A549 (cell line): Measurements from ENCODE around the gene PRRX2. TPM values are rescaled to one million over a fixed set of nuclear protein-coding genes. Genes with fewer than 3 reads are reported as not detected.
A peak's percentile ranks its signal among the peaks of the same experiment; 100 is the strongest.

ENCODE experiments used
- ATAC-seq, 2 experiments: fragments of 200-7000 bp in 1 of 2; fragments of >200 bp in 1 of 2; cut with Nextera tagmentation in 1 of 2; cut with Tn5 transposase in 1 of 2; 3 replicates each; pipeline versions ENCODE4 v1.8.0 to v1.9.1; 2018 to 2020; ENCODE audit warnings: mild to moderate bottlenecking in 1 of 2, moderate library complexity in 1 of 2
- CTCF ChIA-PET: fragments of 300-600 bp; sonication (Branson Sonifier 250); formaldehyde crosslinking; extraction: SDS; loops from one replicate; lab custom pipeline; 2021; ENCODE audit warnings: antibody characterized with exemption, inconsistent platforms; lab: Yijun Ruan, JAX
- POLR2A ChIA-PET: fragments of 350-600 bp; formaldehyde crosslinking; extraction: SDS; loops from one replicate; lab custom pipeline; 2021; ENCODE audit warnings: antibody characterized with exemption, inconsistent platforms; lab: Yijun Ruan, JAX
- DNase-seq, 2 experiments: peaks; one replicate each; pipeline versions ENCODE4 v3.0.0 to v3.0.0-alpha.2; 2011 to 2016; ENCODE audit warnings: low read depth in 1 of 2, low spot score in 1 of 2
- FAIRE-seq: peaks from 2 replicates; lab custom pipeline; 2011; peaks lifted over from hg19 to GRCh38; lab: Jason Lieb, UNC
- H3K27ac ChIP-seq, 2 experiments: fragments of >200 bp; sonication (Bioruptor Twin); formaldehyde crosslinking; 3 replicates each; pipeline ENCODE4 v1.5.1; 2016 to 2017
- H3K4me1 ChIP-seq: fragments of >200 bp; sonication (Bioruptor Twin); formaldehyde crosslinking; 3 replicates; pipeline ENCODE4 v1.6.1; 2016
- H3K4me2 ChIP-seq: fragments of >200 bp; sonication (Bioruptor Twin); formaldehyde crosslinking; 3 replicates; pipeline ENCODE4 v1.6.1; 2016
- H3K4me3 ChIP-seq: fragments of >200 bp; sonication (Bioruptor Twin); formaldehyde crosslinking; 3 replicates; pipeline ENCODE4 v1.5.1; 2016
- H3K9me3 ChIP-seq: fragments of >200 bp; sonication (Bioruptor Twin); formaldehyde crosslinking; 3 replicates; pipeline ENCODE4 v1.6.1; 2016
- BCL3 ChIP-seq: fragments of >200 bp; sonication (Bioruptor Twin); formaldehyde crosslinking; IDR thresholded peaks from 3 replicates; pipeline ENCODE4 v1.6.1; 2016
- BHLHE40 ChIP-seq: IDR thresholded peaks from 2 replicates; pipeline ENCODE4 v1.6.1; 2012; ENCODE audit warnings: low read depth, low read length, inconsistent platforms
- CBX8 ChIP-seq: fragments of 200-600 bp; sonication (generic); IDR thresholded peaks from 2 replicates; pipeline ENCODE4 v1.6.1; 2016
- CHD2 ChIP-seq: fragments of 150-350 bp; IDR thresholded peaks from 2 replicates; pipeline ENCODE4 v1.6.1; 2014; ENCODE audit warnings: low read length; ENCODE audit not compliant: partially characterized antibody
- EP300 ChIP-seq, 2 experiments: fragments of >200 bp; sonication (Bioruptor Twin); formaldehyde crosslinking; IDR thresholded peaks; 2 replicates in 1 of 2; 3 replicates in 1 of 2; pipeline ENCODE4 v1.6.1; 2016 to 2017
- FOSB ChIP-seq: fragments of 250-450 bp; sonication (Bioruptor Pico); IDR thresholded peaks from 2 replicates; pipeline ENCODE4 v1.5.0; 2020; ENCODE audit warnings: mild to moderate bottlenecking, moderate library complexity
- FOSL2 ChIP-seq, 2 experiments: fragments of 450-650 bp in 1 of 2; fragments of >200 bp in 1 of 2; sonication (Bioruptor Twin) in 1 of 2; formaldehyde crosslinking; IDR thresholded peaks; 2 replicates each; pipeline versions ENCODE4 v1.5.0 to v1.6.1; 2016 to 2020; ENCODE audit warnings: mild to moderate bottlenecking in 1 of 2, moderate library complexity in 1 of 2
- HDAC2 ChIP-seq: fragments of 200-600 bp; sonication (generic); IDR thresholded peaks from 2 replicates; pipeline ENCODE4 v1.6.1; 2016
- HES2 ChIP-seq: fragments of >200 bp; sonication (Bioruptor Twin); formaldehyde crosslinking; IDR thresholded peaks from 2 replicates; pipeline ENCODE4 v1.6.1; 2016
- HEYL ChIP-seq: fragments of 250-450 bp; sonication (Bioruptor Pico); IDR thresholded peaks from 2 replicates; pipeline ENCODE4 v1.8.0; 2021; ENCODE audit warnings: mild to moderate bottlenecking, moderate library complexity
- HOXA7 ChIP-seq: fragments of 250-450 bp; sonication (Bioruptor Pico); IDR thresholded peaks from 2 replicates; pipeline ENCODE4 v1.5.0; 2020; ENCODE audit warnings: mild to moderate bottlenecking, moderate library complexity
- HOXB13 ChIP-seq: fragments of 250-450 bp; sonication (Bioruptor Pico); IDR thresholded peaks from 2 replicates; pipeline ENCODE4 v1.5.0; 2020; ENCODE audit warnings: low read depth, mild to moderate bottlenecking, moderate library complexity
- HOXB5 ChIP-seq: fragments of 250-450 bp; sonication (Bioruptor Pico); IDR thresholded peaks from 2 replicates; pipeline ENCODE4 v1.5.0; 2020; ENCODE audit warnings: mild to moderate bottlenecking, moderate library complexity
- KDM5A ChIP-seq: fragments of 200-600 bp; sonication (generic); IDR thresholded peaks from 2 replicates; pipeline ENCODE4 v1.6.1; 2016; ENCODE audit warnings: antibody characterized with exemption, mild to moderate bottlenecking
- MAFK ChIP-seq: fragments of 450-650 bp; IDR thresholded peaks from 2 replicates; pipeline ENCODE4 v1.6.1; 2014; ENCODE audit not compliant: partially characterized antibody
- MAX ChIP-seq: IDR thresholded peaks from 2 replicates; pipeline ENCODE4 v1.6.1; 2012
- NFE2L2 ChIP-seq: fragments of 150-350 bp; conservative IDR thresholded peaks from 2 replicates; pipeline ENCODE4 v1.6.1; 2014; ENCODE audit warnings: low read length
- NPAS2 ChIP-seq: fragments of 250-450 bp; sonication (Bioruptor Pico); IDR thresholded peaks from 2 replicates; pipeline ENCODE4 v1.8.0; 2022; ENCODE audit warnings: mild to moderate bottlenecking, moderate library complexity, borderline replicate concordance
- PHF8 ChIP-seq: fragments of 200-600 bp; sonication (generic); IDR thresholded peaks from 2 replicates; pipeline ENCODE4 v1.6.1; 2016; ENCODE audit warnings: low read depth, mild to moderate bottlenecking, antibody characterized with exemption, moderate library complexity, borderline replicate concordance
- POLR2A ChIP-seq: IDR thresholded peaks from 2 replicates; pipeline ENCODE4 v1.6.1; 2012; ENCODE audit warnings: mild to moderate bottlenecking, low read length
- POLR2AphosphoS2 ChIP-seq: conservative IDR thresholded peaks from 2 replicates; pipeline ENCODE4 v1.6.1; 2012; ENCODE audit warnings: low read length, improper control_type of control experiment, inconsistent platforms
- RAD21 ChIP-seq, 2 experiments: fragments of >200 bp in 1 of 2; sonication (Bioruptor Twin) in 1 of 2; formaldehyde crosslinking in 1 of 2; IDR thresholded peaks in 1 of 2; conservative IDR thresholded peaks in 1 of 2; 2 replicates in 1 of 2; 3 replicates in 1 of 2; pipeline ENCODE4 v1.6.1; 2012 to 2018; ENCODE audit warnings: inconsistent platforms in 1 of 2
- RARB ChIP-seq: fragments of 250-450 bp; sonication (Bioruptor Pico); IDR thresholded peaks from 2 replicates; pipeline ENCODE4 v1.8.0; 2021; ENCODE audit warnings: mild to moderate bottlenecking, moderate library complexity
- RCOR1 ChIP-seq: fragments of 150-350 bp; IDR thresholded peaks from 2 replicates; pipeline ENCODE4 v1.6.1; 2014; ENCODE audit warnings: antibody characterized with exemption, low read length, low read depth
- SMC3 ChIP-seq: fragments of >200 bp; sonication (Bioruptor Twin); formaldehyde crosslinking; IDR thresholded peaks from 3 replicates; pipeline ENCODE4 v1.6.1; 2018; ENCODE audit warnings: inconsistent platforms
- SREBF2 ChIP-seq: fragments of 450-650 bp; IDR thresholded peaks from 2 replicates; pipeline ENCODE4 v1.6.1; 2014; ENCODE audit warnings: mild to moderate bottlenecking, moderate library complexity
- TP53 ChIP-seq: fragments of 250-450 bp; sonication (Bioruptor Pico); IDR thresholded peaks from 2 replicates; pipeline ENCODE4 v1.5.0; 2021; ENCODE audit warnings: mild to moderate bottlenecking, moderate library complexity
- ZFP36 ChIP-seq: fragments of 450-650 bp; IDR thresholded peaks from 2 replicates; pipeline ENCODE4 v1.6.1; 2014; ENCODE audit warnings: borderline replicate concordance; ENCODE audit not compliant: partially characterized antibody
- ZSCAN20 ChIP-seq: fragments of 250-450 bp; sonication (Bioruptor Pico); IDR thresholded peaks from 2 replicates; pipeline ENCODE4 v1.8.0; 2022; ENCODE audit warnings: mild to moderate bottlenecking, moderate library complexity
- WGBS: methylation state at CpG from one replicate; pipeline ENCODE4 v1.1.6; 2017; ENCODE audit errors: missing lambda C conversion rate; 5-methylcytosine and 5-hydroxymethylcytosine counted together
- polyA plus RNA-seq, 4 experiments: library from polyadenylated mRNA; depleted of rRNA in 3 of 4; stranded (reverse); fragments of >200 nt; fragmentation: RNase III in 1 of 4; extraction: RNeasy Plus Mini Kit Qiagen cat#74134 plus additional on column Dnase treatment in 1 of 4; gene quantifications; 2 replicates in 3 of 4; 3 replicates in 1 of 4; pipeline ENCODE4 v1.2.3, GENCODE V29; 2011 to 2017
- TF ChIP-seq, protein P1 (sequence below): fragments of 200-600 bp; sonication (generic); IDR thresholded peaks from 2 replicates; pipeline ENCODE4 v1.6.1; 2016; ENCODE audit warnings: antibody characterized with exemption, mild to moderate bottlenecking, moderate library complexity
- TF ChIP-seq, protein P2 (sequence below): fragments of >200 bp; sonication (Bioruptor Twin); formaldehyde crosslinking; IDR thresholded peaks from 3 replicates; pipeline ENCODE4 v1.5.1; 2016

PRRX2 gene
- polyA plus RNA-seq, 2 of the 4 experiments (the other 2 are of a cell fraction) = 0.90 to 2.7 TPM

DNA sequence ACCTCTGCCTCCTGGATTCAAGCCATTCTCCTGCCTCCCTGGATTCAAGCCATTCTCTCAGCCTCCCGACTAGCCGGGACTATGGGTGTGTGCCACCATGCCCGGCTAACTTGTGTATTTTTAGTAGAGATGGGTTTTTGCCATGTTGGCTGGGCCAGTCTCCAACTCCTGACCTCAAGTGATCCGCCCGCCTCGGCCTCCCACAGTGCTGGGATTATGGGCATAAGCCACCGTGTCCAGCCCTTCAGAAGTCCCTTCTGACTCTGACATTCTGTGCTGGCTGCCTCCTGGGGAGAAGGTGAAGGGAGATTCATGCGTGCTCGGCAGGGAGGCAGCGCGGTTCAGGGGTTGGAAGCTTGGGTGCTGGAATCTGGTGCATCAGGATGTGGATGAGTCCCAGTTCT, 28.8 kb downstream of the PRRX2 start:
- no peaks in the 10 kb centered on the region for H3K9me3 ChIP-seq
- H3K4me3 ChIP-seq = no peak overlapping the region
- H3K4me1 ChIP-seq = peaks cover 13% of the 10 kb centered on the region
- ATAC-seq (no peak), DNase-seq (no peak), FAIRE-seq (no peak)
- TF ChIP-seq POLR2A (no peak), SREBF2 (no peak), HES2 (no peak), HOXB13 (CRISPR knock-in tag) (no peak), HOXA7 (CRISPR knock-in tag) (no peak), MAFK (no peak), FOSB (CRISPR knock-in tag) (no peak), HOXB5 (CRISPR knock-in tag) (no peak), POLR2AphosphoS2 (no peak), RAD21 (conservative IDR thresholded peaks at IDR 0.05 in 1 of 2, IDR thresholded peaks at IDR 0.05 in 1 of 2) (no peak), ZSCAN20 (no peak), FOSL2 (IDR thresholded peaks at IDR 0.05) (no peak), FOSL2 (CRISPR knock-in tag; IDR thresholded peaks at IDR 0.05) (no peak), KDM5A (no peak), MAX (no peak), RCOR1 (no peak), PHF8 (no peak)
- 66% methylated on average over 11 of the region's 11 CpGs for WGBS
- no peak overlapping the region for H3K4me2 ChIP-seq
- H3K27ac ChIP-seq = peak overlapping the region in 1 of 2 experiments; percentile 13; a peak in 1 of 6 replicates
- ChIA-PET POLR2A (no interaction called here), CTCF (interaction anchor here (1.1 to 4.5 kb wide), 3 partner anchors 8 to 43 kb away, joined by 3 to 21 read pairs (median 5); no protein-coding TSS in a partner anchor)

GRCh38 chr9:129695870-129696269, 30.4 kb downstream of the PRRX2 start:
- CTCF ChIA-PET = interaction anchor here (0.8 to 4.9 kb wide), 11 partner anchors 8 to 94 kb away, joined by 3 to 45 read pairs (median 10); partner anchors contain the start of gene ASB6
- ATAC-seq (no peak), FAIRE-seq (no peak), DNase-seq (no peak)
- Histone ChIP-seq H3K4me1 (peaks cover 13% of the 10 kb centered on the region), H3K9me3 (no peaks in the 10 kb centered on the region), H3K27ac (no peak overlapping the region), H3K4me2 (no peak overlapping the region), H3K4me3 (no peak overlapping the region)
- TF ChIP-seq, protein P1, sequence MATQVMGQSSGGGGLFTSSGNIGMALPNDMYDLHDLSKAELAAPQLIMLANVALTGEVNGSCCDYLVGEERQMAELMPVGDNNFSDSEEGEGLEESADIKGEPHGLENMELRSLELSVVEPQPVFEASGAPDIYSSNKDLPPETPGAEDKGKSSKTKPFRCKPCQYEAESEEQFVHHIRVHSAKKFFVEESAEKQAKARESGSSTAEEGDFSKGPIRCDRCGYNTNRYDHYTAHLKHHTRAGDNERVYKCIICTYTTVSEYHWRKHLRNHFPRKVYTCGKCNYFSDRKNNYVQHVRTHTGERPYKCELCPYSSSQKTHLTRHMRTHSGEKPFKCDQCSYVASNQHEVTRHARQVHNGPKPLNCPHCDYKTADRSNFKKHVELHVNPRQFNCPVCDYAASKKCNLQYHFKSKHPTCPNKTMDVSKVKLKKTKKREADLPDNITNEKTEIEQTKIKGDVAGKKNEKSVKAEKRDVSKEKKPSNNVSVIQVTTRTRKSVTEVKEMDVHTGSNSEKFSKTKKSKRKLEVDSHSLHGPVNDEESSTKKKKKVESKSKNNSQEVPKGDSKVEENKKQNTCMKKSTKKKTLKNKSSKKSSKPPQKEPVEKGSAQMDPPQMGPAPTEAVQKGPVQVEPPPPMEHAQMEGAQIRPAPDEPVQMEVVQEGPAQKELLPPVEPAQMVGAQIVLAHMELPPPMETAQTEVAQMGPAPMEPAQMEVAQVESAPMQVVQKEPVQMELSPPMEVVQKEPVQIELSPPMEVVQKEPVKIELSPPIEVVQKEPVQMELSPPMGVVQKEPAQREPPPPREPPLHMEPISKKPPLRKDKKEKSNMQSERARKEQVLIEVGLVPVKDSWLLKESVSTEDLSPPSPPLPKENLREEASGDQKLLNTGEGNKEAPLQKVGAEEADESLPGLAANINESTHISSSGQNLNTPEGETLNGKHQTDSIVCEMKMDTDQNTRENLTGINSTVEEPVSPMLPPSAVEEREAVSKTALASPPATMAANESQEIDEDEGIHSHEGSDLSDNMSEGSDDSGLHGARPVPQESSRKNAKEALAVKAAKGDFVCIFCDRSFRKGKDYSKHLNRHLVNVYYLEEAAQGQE = no peak
- TF ChIP-seq FOSL2 (IDR thresholded peaks at IDR 0.05) = no peak
- TF ChIP-seq FOSL2 (CRISPR knock-in tag; IDR thresholded peaks at IDR 0.05) = no peak
- TF ChIP-seq HEYL (CRISPR knock-in tag) = no peak
- no peak for TF ChIP-seq BHLHE40
- no peak for TF ChIP-seq HOXB5 (CRISPR knock-in tag)
- TF ChIP-seq HOXA7 (CRISPR knock-in tag) = no peak
- no peak for TF ChIP-seq SMC3
- no peak for TF ChIP-seq NPAS2
- no peak for TF ChIP-seq MAFK
- TF ChIP-seq CHD2 = no peak
- no peak for TF ChIP-seq CBX8
- no peak for TF ChIP-seq RARB (CRISPR knock-in tag)
- TF ChIP-seq, protein P2, sequence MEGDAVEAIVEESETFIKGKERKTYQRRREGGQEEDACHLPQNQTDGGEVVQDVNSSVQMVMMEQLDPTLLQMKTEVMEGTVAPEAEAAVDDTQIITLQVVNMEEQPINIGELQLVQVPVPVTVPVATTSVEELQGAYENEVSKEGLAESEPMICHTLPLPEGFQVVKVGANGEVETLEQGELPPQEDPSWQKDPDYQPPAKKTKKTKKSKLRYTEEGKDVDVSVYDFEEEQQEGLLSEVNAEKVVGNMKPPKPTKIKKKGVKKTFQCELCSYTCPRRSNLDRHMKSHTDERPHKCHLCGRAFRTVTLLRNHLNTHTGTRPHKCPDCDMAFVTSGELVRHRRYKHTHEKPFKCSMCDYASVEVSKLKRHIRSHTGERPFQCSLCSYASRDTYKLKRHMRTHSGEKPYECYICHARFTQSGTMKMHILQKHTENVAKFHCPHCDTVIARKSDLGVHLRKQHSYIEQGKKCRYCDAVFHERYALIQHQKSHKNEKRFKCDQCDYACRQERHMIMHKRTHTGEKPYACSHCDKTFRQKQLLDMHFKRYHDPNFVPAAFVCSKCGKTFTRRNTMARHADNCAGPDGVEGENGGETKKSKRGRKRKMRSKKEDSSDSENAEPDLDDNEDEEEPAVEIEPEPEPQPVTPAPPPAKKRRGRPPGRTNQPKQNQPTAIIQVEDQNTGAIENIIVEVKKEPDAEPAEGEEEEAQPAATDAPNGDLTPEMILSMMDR = no peak
- no peak for TF ChIP-seq ZFP36
- TF ChIP-seq BCL3 = no peak
- TF ChIP-seq EP300 (IDR thresholded peaks at IDR 0.05) = no peak
- TF ChIP-seq NFE2L2 = no peak
- TF ChIP-seq HDAC2 = no peak
- no peak for TF ChIP-seq POLR2AphosphoS2
- TF ChIP-seq TP53 = no peak
- POLR2A ChIA-PET = no interaction called here
- WGBS = 70% methylated on average over 3 of the region's 3 CpGs
